ENCODE measurements around the gene FOXA3. TPM values are rescaled to one million over a fixed set of nuclear protein-coding genes. Genes with fewer than 3 reads are reported as not detected.
A peak's percentile ranks its signal among the peaks of the same experiment; 100 is the strongest.

The FOXA3 gene
- total RNA-seq, 1 experiment from 2014 or later, result 22.2 TPM

- Histone ChIP-seq H4K5ac (ENCODE audit: insufficient read length, low read depth, low read length) (no peak overlapping the region), H3K4ac (ENCODE audit: low read depth, low read length) (no peak overlapping the region), H3K79me1 (ENCODE audit: insufficient read depth, low read depth, low read length, poor library complexity, severe bottlenecking) (no peaks in the 10 kb centered on the region), H4K91ac (ENCODE audit: insufficient read length, low read depth, low read length) (no peak overlapping the region), H3K9ac (ENCODE audit: extremely low read depth, insufficient read length, low read length) (no peak overlapping the region), H2AK5ac (ENCODE audit: insufficient read length, low read length) (no peak overlapping the region), H2BK15ac (ENCODE audit: low read depth, low read length) (no peak overlapping the region), H4K20me1 (ENCODE audit: control insufficient read depth, insufficient read depth, insufficient read length) (no peaks in the 10 kb centered on the region), H3K27ac (ENCODE audit: insufficient read length, low read depth, low read length) (no peak overlapping the region), H3K27me3 (ENCODE audit: insufficient read depth, low read length) (no peaks in the 10 kb centered on the region), H3K79me2 (ENCODE audit: insufficient read depth, low read length) (no peaks in the 10 kb centered on the region), H3K23ac (ENCODE audit: insufficient read length, low read depth, low read length) (no peak overlapping the region), H3K4me2 (ENCODE audit: insufficient read depth, insufficient read length, low read length) (no peak overlapping the region), H3K9me3 (ENCODE audit: control insufficient read depth, low read depth, low read length) (no peaks in the 10 kb centered on the region), H3K18ac (ENCODE audit: insufficient read length, low read depth, low read length) (no peak overlapping the region), H3K4me1 (ENCODE audit: insufficient read depth, low read length) (0 out of 2 replicates have a peak, but pooled peaks cover 1% of the 10 kb centered on the region), H3K14ac (ENCODE audit: insufficient read depth, low read length) (no peak overlapping the region), H3K56ac (ENCODE audit: insufficient read length, low read depth, low read length) (no peak overlapping the region), H2BK12ac (ENCODE audit: insufficient read length, low read depth, low read length) (no peak overlapping the region), H2BK5ac (ENCODE audit: insufficient read length, low read length) (no peak overlapping the region), H3K23me2 (ENCODE audit: insufficient read length, low read depth, low read length, poor library complexity, severe bottlenecking) (no peaks in the 10 kb centered on the region), H2BK20ac (ENCODE audit: low read depth, low read length, poor library complexity, severe bottlenecking) (no peak overlapping the region), H4K8ac (replicated peaks; ENCODE audit: insufficient read length, low read depth, low read length) (no peak overlapping the region), H2BK120ac (ENCODE audit: low read depth, low read length, poor library complexity, severe bottlenecking) (no peak overlapping the region), H3T11ph (ENCODE audit: low read length) (no peak overlapping the region), H2AFZ (ENCODE audit: low read length) (no peak overlapping the region)
- peak overlapping the region in 2 of 3 experiments; percentile 52 to 59; a peak in 2 of 7 replicates for H3K27ac Mint-ChIP-seq
- no peak overlapping the region for H3K4me3 Mint-ChIP-seq
- no peaks in the 10 kb centered on the region for H3K27me3 Mint-ChIP-seq (ENCODE audit: low read depth)
- peaks cover 18 to 29% of the 10 kb centered on the region in 2 experiments for H3K4me1 Mint-ChIP-seq
- H3K9me3 Mint-ChIP-seq, result no peaks in the 10 kb centered on the region
- no CpG with 5 or more reads among the region's 10 CpGs for WGBS (ENCODE audit: extremely low coverage, insufficient read length, low lambda C conversion rate)
- peaks cover 32 to 72% (median 69%) of the 10 kb centered on the region in 3 experiments for H3K36me3 Mint-ChIP-seq (ENCODE audit: insufficient read depth in 1 of 3, low read depth in 3 of 3)
- TF ChIP-seq, protein P1, sequence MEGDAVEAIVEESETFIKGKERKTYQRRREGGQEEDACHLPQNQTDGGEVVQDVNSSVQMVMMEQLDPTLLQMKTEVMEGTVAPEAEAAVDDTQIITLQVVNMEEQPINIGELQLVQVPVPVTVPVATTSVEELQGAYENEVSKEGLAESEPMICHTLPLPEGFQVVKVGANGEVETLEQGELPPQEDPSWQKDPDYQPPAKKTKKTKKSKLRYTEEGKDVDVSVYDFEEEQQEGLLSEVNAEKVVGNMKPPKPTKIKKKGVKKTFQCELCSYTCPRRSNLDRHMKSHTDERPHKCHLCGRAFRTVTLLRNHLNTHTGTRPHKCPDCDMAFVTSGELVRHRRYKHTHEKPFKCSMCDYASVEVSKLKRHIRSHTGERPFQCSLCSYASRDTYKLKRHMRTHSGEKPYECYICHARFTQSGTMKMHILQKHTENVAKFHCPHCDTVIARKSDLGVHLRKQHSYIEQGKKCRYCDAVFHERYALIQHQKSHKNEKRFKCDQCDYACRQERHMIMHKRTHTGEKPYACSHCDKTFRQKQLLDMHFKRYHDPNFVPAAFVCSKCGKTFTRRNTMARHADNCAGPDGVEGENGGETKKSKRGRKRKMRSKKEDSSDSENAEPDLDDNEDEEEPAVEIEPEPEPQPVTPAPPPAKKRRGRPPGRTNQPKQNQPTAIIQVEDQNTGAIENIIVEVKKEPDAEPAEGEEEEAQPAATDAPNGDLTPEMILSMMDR (conservative IDR thresholded peaks at IDR 0.05), result no peak
- DNase-seq, result no peak
Measured at GRCh38 chr19:45821570-45821969, 42.6 kb upstream of the FOXA3 start.
